Colon (tissue), 2 donors: ENCODE results near the gene PLXNA1.

ENCODE experiments used
- FAIRE-seq: peaks from 2 replicates; lab custom pipeline; 2012; peaks lifted over from hg19 to GRCh38; lab: Jason Lieb, UNC
- donor health status: control.
- donor health status: control.

The PLXNA1 gene

DNA sequence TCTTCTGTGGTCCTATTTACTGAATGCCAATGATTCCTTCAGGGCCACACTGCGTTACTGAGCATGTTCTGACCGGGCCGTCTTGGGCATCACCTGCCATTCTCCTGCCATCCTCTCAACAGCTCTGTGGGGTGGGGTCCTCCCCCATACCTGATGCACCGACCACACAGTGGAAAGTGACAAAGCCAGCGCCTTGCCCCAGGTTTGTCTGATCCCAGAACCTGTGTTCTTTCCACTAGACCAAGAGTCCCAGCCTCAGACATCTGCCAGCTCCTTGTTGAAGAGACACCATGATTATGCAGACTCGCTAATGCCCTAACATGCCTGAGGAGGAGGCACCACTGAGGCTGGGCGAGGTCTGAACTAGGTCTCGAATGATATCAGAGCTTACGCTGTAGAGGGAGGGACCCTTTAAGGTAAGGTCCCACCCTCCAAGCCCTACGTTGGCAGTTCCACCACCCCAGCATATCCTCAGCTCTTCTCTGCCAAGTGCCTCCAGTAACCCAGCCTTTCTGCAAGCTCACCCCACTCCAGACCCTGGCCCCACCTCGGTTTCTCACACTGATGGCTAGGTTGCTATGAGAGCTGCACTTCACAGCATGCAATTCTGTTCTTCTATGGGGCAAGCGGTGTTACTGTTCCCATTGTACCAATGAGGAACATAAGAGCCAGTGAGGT is 29.8 kb upstream of the PLXNA1 start:
- FAIRE-seq: no peak

DNA sequence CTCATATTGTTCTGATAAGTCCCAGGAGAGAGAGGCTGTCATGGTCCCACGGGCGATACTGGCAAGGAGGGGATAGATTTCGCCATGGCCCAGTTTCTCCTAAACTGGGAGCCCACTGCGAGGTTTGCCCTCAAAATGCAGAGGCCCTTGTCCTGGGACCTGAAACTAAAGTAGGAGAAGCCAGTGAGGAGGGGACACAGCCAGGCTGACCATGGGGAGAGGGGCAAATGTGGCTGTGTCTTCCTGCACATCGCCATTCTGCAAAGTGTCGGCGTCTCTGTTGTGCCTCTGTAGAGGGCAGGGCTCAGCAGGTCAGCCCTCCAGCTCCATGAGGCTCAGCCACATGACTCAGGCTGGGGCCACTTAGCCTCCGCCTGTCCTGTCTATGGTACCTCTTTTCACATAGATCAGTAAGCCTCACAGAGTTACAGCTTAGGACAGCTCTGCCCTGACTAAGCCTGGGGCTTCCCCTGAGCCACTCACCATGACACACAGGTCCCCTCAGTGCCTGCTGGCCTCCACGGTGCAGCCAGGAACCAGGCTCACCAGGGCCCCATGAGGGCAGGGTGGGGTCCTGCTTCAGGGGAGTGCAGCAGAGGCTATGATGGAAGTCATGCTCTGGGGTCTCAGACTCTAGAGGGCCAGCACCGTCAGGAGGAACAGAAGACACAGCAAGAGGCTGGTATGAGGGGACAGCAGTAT is 28.6 kb upstream of the PLXNA1 start:
- FAIRE-seq: no peak

DNA sequence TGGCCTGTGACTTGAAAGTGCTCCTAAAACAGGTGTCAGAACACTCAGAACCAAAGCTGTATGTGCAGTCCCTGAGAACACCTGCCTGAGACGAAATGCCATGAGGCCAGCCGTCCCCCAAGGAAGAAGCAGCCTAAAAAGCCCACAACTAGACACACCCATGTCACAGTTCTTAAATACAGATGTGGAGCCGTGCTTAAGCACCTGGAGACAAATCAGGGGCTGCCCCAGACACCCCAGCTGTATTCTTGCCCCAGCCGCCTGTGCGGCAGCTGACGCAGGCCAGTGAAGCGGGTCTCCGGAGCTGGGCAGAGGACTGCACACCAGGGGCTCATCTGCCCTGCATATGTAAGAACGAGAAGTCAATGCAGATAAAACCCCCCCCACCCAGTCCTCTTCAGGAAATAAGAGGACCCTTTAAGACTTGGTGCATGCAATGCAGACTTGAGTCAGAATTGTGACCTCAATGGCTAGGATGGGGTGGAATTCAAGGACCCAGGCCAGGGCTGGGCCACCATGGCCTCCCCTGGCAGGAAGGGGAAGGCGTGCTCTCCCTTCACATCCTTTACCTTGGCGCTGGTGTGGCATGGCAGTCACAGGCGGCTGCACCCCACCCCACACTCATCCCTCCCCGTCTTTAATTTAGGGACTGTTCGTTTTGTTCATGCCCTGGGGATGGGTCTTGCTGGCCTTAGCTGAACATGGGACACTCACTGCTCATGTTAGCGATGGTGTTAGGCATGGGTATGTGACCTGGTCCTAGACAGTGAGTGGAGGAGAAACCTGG is 27.7 kb upstream of the PLXNA1 start:
- FAIRE-seq: no peak

DNA sequence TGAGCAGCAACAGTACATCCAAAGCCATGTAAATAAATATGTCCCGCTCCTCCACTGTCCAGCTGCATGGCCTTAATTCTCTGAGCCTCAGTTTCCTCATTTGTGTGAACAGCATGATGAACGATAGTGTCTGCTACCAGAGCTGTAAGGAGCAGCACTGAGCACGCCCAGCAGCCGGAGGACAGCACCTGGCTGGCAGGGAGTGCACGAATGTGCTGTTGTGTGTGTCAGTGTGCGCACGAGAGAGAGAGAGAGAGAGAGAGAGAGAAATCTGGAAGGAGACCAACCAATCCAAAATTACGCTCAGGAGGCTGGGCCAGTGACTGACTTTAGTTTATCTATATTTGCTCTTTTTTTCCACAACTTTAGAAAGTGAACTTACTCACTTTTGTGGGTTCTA is 26.6 kb upstream of the PLXNA1 start:
- FAIRE-seq: no peak

DNA sequence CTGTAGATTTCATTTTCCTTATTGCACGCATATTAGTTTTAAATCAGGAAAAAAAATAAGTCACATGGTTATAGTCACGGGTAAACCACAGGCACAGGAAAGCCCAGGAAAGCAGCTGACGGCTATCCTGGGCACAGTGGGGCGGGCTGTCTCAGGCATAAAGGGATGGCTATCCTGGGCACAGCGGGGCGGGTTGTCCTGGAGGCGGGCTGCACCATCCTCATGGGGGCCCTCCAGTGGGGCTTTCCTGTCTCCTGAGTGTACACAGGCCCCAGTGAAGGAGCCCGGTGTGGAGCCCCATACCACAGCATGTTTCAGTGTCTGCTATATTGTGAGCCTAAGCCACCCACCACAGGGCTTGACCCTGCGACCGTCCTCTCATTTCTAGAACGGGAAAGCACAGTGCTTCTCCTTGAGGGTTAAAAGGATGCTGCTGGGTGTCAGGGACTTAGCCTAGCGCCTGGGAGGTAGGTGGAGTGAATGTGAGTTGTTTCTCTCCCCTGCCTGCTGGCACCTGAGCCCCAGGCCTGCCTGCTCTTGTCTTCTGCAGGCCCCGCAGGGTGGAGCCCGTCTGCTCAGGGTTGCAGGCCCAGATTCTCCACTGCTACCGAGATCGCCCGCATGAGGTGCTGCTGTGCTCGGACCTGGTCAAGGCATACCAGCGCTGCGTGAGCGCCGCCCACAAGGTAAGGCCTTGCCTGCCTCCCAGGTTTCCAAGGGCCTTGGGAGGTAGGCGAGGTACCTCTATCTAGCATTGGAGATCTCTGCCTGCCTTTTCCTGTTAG is 25.9 kb upstream of the PLXNA1 start:
- no peak for FAIRE-seq

DNA sequence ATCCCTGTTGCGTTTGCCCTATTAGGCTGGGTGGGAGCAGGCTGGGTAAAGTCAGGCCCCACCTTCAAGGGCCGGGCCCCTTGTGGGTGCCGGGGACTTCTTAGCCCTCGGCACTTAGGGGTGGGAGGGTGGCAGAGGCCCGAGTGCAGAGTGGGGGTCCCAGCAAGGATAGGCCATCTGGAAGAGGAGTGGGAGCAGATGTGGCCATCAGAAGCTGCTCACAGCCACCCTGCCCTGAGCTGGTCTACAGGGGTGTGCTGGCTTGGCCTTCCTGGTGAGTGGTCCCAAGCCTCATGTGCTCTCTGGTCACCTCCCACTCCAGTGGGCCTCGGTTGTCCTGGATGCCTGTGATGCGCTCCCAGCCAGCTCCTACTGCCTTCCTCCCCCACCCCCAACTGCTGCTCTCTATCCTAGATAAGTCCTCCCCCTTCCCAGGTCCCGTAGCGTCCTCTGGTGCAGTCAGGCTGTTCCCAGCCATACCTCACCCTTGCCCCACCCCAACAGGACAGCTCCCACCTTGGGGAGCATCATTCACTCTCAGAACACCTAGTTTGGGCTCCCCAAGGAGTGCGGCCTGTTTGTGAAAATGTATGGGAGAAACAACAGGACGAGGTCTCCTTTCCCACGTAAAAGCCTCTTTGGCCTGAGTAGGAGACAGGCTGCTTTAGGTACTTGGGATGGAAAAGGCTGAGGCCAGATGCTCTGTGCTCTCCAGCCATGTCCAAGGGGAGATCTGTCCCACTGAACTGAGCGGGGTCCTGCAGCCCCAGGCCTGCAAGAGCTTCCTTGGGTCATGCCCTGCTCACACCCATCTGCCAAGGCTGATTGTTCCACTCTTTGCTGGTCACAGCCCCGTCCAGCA is 24.9 kb upstream of the PLXNA1 start:
- no peak for FAIRE-seq

DNA sequence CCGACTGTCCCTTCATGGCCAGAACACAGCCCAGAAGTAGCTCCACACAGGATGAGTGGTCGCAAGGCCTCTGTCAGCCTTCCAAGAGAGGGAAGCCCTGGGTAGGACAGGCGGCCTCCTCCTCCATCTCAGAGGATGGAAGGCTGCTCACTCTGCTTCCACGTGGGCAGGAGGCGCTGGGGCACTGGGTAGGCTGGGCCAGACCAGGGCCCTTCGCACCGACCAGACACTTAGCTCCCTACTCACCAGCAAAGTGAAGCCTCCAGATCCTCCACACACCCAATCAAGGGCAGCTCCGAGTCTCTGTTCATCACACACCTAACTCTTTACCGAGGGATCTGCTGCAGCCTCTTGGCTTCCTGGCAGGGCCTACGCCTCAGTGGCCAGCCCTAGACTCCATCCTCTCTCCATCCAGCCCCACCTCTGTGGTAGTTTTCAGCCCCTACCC is 24.3 kb upstream of the PLXNA1 start:
- no peak for FAIRE-seq

DNA sequence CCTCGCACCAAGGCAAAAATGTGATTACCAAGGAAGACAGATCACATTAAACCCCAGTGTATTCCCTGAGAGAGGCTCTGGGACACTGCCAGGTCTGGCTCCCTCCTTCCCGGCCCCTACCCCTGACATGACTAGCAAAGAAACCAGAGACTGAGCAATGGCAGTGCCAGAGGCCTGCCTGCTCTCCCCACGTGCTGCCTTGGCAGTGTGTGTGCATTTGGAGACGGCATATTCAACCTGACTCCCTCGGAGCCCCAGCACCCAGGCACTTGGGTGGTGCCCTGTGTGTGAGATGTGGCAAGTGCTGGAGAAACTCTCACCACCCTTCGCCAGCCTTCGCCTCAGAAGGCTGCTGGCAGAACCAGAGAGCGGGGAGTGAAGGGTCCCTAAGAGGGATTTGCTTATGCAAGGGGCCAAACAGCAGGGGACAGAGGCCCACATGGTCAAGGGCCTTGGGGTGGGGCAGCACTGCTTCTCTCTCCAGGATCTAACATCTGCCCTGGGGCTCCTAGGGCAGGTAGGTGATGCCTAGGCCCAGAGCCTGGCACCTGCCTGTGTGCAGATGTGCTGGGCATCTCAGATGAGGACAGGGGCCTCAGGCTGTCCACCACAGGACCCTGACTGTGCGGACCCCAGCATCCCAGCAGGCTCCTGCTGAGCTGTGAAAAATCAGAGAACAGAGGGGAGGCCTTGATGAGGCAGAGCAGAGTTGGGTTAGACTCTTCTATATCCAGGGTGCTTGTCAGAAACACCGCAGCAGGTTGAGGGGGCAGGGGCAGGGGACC is 23.6 kb upstream of the PLXNA1 start:
- no peak for FAIRE-seq

DNA sequence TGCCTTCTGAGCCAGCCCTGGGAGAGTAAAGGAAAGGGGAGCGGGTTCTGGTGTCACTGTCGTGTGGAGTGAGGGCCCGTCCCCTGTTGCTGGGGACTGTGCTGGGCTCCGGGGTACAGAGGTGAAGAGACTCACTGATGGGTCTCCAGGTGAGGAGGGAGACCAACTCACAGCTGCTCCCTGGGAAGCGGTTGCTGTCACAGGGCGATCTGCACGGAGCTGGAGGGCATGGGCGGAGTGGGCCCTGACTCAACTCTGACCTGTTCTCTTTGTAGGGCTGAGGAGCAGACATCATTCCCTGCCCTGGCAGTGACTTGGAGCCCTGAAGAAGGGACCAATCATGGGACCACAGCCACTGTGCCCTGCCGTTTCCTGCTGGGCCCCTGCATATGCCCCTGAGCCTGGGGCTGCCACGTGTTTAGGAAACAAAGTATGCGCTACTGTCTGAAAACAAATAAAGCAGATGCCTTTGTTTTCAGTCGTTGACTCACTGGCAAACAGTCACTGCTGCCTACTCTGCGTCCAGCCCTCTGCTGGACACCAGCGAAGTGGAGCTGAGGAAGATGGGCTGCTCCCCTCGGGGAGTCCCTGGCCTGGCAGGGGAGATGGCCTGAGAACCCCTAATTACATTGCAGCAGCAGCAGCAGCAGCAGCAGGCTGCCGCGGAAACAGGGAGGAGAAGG is 22.9 kb upstream of the PLXNA1 start:
- FAIRE-seq: no peak

DNA sequence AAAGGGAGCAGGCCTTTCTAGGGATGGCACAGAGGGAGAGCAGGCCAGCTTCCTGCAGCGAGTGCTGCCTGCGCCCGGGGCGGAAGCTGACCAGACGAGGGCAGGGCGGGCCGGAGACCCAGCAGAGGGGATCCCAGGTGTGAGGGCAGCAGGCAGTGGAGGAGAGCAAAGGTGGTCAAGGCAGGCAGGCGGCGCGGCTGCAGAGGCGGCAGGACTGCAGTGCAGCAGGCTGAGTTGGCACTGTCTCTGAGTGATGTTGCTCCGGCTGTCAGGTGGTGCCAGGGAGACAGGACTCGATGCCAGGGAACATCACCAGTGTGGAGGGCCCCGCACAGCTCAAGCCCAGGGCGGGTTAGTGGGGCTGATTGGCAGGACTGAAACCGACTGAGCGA is 22.3 kb upstream of the PLXNA1 start:
- no peak for FAIRE-seq

DNA sequence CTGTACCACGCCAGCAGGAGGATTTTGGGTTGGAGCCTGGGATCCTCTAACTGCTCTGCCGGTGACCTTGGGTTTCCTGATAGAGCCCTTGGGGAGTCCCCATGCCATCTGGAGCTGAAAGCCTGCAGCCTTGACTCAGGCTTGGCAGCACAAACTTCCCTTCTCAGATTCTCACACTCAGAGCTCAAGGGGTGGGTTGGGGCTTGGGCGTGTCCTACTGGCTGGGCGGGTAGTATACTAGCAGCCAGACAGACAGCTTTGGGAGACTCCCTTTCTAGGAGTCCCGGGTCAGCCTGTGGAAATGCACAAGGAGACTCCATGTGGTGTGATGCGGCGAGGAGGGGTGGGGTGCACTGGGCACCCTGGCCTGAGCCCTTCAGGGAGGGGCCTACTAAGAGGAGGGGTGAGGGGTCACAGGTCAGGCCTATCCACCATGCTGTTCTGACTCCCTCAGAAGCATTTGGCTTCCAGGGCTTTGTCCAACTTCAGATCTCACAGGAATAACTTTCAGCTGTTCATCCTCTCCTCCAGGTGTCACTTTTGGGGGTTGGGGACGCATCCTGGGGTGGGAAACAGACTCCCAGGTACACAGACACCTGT is 21.6 kb upstream of the PLXNA1 start:
- no peak for FAIRE-seq

DNA sequence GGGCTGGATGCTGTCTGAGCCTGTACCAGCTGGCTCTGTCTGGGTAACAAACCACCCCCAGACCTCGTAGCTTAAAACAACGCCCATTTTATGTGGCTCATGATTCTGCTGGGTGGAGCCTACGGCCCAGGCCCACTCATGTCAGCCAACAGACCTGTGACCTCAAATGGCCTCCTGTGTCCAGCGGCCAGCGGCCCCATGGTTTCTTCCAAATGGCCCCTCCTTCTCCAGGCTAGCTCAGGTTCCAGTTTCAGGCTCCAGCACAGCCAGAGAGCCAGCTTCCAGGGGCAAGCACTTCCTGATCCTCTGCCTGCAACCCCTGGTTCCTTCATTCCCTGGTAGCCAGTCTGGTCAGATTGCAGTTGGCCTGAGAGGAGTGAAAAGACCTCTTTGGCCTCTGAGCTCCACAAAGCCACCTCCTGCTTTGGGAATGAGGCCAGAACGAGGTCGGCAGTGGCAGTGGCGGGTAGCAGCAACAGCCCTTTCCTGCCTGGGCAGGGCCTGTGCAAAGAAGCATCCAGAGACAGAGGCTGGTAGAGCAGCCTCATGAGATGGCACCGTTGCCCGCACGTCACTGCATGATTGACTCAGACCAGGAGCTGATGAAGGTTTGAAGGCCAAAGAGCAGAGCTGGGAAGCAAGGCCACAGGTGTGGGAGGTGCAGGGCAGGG is 21.0 kb upstream of the PLXNA1 start:
- no peak for FAIRE-seq

DNA sequence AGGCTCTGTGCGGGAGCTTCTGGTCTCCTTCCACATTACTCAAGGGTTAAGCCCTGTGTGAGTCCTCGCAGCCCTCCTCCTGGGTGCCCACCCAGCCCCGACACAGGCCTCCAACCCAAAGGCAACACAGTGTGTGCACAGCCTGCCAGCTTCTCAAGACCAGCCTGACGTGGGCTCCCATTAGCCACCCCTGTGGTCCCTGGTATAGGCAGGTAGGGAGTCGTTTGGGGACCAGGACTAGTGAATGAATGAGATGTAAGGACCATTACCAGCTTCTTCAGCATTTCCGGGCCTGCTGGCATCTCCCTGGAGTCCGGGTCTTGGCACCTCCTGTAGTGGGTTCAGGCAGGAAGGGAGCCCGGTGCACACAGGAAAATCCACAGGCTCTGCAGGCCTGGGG is 20.2 kb upstream of the PLXNA1 start:
- FAIRE-seq: no peak

DNA sequence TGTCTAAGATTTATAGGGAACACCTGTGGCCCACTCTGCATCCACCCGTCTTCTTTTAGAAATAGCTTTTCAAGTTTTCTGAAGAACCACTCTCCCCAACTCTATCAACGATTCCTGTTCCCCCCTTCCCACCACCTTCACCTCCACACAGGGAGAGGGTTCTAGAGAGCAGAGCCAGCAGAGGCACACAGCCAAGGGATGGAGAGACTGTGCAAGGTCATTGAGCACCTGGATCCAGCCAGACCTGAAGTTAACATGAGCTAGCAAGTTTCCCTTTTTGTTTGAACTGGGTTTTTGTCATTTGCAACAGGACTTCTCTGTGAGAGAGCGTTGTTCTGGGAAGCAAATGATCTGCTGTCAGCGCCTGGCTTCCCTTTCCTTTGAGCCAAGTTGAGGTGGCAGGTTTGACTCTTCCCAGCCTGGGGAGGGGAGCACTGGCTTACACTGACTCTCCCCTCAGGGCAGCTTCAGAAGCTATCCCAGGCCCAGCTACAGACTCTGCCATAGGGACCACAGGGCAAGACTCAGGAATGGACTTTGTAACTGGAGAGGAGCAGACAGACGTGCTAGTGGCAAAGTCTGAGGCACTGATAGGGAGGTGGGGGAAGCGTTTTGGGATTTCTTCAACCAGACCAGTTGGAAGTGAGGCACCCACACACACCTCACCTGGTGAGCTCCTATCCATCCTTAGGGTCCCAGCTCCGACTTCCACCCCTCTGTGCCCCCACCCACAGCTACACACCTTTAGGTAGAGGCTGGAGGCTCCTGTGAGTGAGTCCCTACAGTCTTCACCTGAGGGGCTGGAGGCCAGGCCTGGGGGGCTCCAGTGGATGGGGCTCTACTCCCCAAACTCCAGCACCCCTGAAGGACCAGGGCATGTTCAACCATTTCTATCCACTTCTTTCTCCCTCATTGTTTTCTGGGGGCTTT is 19.4 kb upstream of the PLXNA1 start:
- no peak for FAIRE-seq

DNA sequence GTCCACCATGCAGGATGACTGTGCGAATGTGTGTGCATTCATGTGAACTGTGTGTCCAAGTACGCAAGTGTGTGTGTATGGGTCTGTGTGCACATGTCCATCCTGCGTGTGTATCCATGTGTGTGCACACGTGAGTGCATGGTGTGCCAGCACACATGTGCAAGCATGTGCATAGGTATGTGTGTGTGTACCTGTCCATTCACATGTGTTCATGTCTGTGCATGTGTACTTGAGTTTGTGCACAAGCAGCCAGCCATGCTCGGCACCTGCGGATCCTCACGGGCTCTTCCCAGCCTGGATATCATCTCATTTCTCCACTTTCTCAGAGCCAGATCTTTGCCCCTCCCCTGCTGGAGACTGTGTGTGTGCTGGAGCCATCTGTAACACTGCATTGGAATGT is 18.7 kb upstream of the PLXNA1 start:
- FAIRE-seq: no peak

DNA sequence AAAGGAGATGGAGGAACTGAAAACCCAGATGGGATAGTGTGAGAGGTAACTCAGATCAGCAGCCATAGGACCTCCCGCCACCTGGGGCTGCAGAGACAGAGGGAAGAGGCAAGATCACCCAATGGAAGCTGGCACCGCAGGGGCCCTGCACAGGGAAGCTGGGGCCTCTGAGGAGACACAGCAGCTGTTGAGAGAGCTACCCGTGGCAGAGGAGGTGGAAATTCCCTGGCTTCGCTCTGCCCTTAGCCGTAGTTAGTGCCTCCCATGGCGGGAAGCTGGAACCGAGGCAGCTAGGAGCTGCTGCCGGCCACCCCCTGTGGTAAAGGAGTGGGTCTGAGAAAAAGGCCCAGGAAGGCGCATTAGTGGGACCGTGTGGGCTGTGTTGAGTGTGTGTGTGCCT is 18.0 kb upstream of the PLXNA1 start:
- no peak for FAIRE-seq

DNA sequence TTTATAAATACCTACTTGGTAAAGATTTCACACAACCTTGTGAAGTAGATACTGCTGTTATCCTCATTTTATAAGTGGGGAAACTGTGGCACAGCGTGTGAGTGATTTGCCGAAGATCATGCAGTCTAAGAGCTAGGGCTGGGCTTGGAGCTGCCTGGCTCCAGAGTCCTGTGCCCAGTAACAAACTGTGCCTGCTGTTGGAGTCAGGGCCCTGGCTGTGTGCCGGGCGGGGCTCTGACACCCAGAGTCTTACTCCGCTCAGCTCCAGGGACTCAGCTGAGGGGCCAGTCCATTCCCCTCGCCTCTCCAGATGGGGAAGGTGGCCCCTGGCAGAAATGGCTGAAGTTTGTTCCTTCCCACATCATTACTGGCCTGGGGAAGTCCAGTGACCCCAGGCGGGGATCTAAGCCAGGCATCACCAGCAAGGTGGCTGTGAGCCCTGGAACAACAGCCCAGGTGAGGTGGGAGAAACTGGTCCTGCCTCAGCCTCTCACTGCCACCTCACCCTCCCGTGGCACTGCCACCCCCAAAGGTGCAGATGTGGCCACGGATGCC is 17.3 kb upstream of the PLXNA1 start:
- FAIRE-seq: no peak

DNA sequence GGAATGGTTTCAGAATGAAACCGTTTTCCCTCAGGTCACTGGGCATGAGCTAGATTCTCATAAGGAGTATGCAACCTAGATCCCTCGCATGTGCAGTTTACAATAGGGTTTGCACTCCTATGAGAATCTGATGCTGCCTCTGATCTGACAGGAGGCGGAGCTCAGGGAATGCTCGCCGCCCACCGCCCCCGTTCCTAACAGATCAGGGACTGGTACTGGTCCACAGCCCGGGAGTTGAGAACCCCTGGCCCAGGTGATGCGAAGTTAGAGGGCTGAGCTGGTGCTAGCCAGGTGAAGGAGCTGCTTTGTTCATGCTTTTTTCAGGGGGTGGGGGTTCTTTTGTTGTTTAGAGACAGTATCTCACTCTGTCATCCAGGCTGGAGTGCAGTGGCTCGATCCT is 15.5 kb upstream of the PLXNA1 start:
- FAIRE-seq: no peak
